Frontal cortex (tissue), 4 donors: Measurements from ENCODE around the gene FOXF1. TPM values are rescaled to one million over a fixed set of nuclear protein-coding genes. Genes with fewer than 3 reads are reported as not detected.

Experiments
- DNase-seq, 2 donors: peaks; one replicate each; pipeline ENCODE4 v3.0.0; 2012; ENCODE audit warnings: low spot score in 2 of 2
- FAIRE-seq: peaks from 2 replicates; lab custom pipeline; 2012; peaks lifted over from hg19 to GRCh38; lab: Jason Lieb, UNC
- total RNA-seq: library from RNA; depleted of rRNA; stranded (reverse); fragments of >200 nt; gene quantifications from one replicate; pipeline ENCODE4 v1.2.3, GENCODE V29; 2014
- donor health status: control.
- donor health status: control.
- donor health status: control.

FOXF1 gene
- total RNA-seq, 1 donor from 2014 or later: 0.41 TPM

GRCh38 chr16:86502856-86503748, 7.2 kb upstream of the FOXF1 start:
- DNase-seq: no peak
- no peak for FAIRE-seq

- no peak for FAIRE-seq
These were observed 6.5 kb upstream of the FOXF1 start for GRCh38 chr16:86503830-86504229.

GRCh38 chr16:86504315-86505184, 5.8 kb upstream of the FOXF1 start:
- DNase-seq: no peak
- FAIRE-seq: no peak

More at GRCh38 chr16:86503830-86504229, 6.5 kb upstream of the FOXF1 start:
- no peak for DNase-seq

DNA sequence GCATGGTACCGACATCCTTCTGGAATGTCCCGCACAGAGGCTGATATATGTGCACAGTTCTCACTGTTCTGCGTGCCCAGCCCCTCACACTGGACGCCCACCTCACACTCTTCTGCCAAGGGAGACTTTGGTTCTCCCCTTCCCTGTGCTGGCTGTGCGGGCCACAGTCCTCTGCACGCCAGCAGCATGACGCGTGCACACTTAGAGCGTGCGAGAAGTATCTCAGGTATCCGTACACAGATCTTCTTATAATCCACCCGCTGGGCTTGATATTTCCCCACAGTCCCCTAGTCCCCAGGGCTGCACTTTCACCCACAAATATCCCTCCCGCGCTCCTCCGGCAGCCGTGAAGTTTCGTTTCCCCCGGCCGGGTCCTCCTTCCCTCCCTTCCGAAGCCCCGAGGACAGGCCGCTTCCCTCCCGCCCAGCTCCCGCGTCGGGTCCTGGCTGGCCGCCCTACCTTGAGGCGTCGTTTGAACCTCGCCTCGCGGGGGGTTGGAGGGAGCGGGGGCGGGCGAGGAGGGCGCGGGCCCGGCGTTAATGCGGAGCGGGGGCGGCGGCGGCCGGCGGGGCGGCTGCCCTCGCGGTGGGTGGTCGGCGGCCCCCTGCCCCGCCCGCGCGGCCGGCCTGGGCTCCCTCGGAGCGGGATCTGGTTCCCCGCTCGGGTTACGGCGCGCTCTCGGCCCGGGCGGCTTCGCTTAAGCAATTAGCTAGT, 5.0 kb upstream of the FOXF1 start:
- no peak for FAIRE-seq
- DNase-seq: peak in 1 of 2 donors; percentile 37

DNA sequence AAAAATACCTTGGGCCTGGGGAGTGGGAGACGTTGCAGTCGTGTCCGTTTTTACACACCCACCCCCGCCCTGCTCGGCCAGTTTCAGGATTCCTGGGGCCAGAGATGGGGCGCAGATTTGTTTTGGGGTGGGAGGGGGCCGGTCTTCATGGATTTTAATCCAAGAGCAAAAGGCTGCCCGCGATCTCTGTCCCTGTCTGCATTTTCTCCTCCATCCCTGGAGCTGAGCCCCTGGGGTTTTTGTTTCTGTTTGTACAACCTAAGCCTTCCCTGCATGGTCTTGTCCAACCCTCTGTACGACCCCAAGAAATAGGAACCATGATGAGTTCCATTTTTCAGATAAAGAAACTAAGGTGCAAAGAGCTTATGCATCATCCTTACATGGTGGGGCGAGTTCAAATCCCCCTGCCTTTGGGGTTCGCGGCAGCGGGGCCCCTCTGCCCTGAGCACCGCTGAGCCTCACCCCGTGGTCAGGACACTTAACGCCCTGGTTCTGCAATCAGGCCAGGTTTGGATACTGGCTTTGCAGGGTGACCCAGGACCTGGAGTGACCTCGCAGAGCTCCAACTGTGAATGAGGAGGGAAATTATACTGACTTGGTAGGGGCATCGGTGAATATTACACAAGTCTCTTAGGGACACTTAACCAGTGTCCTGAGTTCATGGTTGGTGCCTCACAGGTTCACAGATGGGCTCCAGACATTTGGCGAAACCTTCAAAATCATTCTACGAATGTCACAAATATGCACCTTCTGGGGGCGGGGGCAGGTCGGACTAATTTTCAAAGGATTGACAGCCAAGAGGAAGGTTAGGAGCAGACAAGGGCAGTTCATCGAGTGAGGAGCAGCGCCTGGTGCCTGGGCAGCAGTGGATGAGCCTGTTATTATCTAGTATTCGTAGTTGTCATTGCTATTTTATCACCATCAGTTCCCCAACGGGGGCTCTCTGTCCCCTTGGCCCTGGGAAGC, 4.1 kb upstream of the FOXF1 start:
- FAIRE-seq: no peak
- DNase-seq: peak in 1 of 2 donors; percentile 43

GRCh38 chr16:86507173-86508027, 2.9 kb upstream of the FOXF1 start:
- FAIRE-seq (no peak), DNase-seq (no peak)

DNA sequence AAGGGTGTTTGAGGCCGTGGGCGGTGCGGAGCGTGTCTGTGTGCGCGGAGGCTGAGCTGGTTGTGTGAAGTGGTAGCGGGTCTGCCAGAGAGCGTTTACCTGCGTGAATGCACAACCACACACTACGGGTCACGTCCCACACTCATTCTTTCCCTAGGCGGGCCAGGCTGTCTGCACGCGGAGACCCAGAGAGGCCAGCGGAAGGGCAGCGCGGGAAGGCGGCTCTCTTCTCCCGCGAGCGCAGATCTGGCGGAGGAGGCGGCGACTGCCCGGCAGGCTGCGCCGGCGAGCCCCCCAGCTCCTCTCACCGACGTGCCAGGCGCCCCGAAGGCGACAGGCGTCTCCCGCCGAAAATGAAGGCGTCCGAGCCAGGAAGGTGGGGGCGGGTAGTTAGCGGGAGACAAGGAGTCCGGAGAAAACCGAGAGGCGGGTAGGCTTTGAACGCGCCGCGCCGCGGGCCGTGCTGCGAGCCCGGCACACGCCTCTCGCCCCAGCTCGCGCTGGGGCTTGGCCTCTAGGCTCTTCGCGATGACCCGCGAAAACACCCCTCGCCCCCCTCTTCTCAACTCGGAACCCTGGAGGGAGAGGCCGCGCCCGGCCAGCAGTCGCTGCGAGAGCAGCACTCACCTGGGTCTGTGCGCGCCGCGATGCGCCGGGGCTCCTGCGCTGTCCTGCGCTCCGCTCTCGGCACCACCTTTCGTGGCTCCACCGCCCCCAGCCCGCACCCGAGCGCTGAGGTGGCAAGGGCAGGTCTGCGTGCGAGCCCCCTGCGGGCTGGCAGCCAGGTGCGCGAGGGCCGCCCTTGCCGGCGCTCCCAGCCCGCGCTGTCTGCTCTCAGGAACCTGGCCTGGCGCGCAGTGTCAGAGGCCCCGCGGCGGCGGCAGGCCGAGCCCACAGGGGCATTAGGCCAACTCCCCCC, 2.0 kb upstream of the FOXF1 start:
- FAIRE-seq (no peak), DNase-seq (peak in 1 of 2 donors; percentile 35)

DNA sequence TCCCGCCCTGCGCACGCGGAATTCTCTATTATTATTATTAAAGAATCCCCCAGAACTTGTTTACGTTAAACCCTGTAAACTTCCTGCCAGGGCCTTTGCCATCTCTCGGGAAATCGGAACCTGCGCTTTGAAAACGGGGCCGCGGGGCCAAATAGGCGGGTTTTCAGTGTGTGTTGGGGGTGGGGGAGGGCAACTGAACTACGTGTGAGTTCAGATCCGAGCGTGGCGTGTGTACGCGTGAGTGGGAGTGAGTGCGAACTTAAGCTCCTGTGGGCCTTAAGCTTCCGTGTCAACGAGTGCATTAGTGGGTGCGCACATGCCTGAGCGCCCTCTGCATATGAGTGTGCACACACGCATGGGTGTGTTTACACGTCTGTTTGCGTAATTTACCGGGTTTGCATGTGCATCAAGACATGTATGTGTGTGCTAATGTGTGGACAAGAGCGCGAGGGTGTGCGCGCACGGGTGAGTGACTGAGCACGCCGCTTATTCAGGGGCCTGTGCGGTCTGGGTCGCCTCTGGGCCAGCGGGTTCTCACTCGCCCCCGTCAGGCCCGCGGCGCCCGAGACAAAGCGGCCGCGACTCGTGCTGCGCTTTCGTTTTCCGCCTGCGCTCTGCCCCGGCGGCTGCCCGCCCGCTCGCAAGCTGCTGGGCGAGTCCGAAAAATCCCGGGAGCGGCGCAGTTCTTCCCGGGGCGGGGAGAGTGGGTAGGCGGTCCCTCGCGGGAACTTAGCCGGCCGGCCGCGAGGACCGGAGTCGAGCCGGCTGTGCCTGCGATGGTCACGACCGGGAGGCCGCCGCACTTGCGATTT, 1.2 kb upstream of the FOXF1 start:
- FAIRE-seq (no peak), DNase-seq (peak in 1 of 2 donors; percentile 46)

GRCh38 chr16:86509759-86510464, 415 bp upstream of the FOXF1 start:
- no peak for FAIRE-seq
- DNase-seq: peak; percentile 61 to 72

GRCh38 chr16:86511317-86512161, 1.2 kb downstream of the FOXF1 start:
- FAIRE-seq (no peak), DNase-seq (peak in 1 of 2 donors; percentile 39)

DNA sequence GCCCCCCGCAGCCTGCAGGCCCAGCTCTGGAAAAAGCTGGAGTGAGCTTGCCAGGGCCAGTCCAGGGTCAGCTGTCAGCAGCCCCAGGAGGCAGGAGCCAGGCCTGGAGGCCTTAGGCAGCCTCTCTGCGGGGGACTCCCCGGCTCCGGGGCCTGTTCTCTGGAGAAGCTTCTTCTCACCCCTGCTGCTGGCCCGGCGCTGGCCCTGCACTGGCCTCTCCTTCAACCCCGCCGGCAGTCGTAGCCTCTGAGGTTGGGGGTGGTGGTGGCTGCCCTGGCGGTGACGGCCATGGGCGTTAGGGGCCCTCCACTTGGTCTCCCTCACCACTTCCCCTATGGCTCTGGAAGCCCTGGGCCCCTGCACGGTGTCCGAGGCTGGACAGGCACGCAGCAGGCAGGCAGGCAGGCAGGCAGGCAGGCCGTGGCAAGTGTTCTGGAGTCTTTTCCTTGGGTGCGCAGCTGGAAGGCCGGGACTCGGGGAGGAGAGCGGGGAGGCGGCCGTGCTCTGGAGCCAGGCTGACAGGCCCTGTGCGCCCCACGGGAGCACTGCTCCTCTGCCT, 2.1 kb downstream of the FOXF1 start:
- DNase-seq (peak in 1 of 2 donors; percentile 29), FAIRE-seq (no peak)

GRCh38 chr16:86512860-86513470, 2.6 kb downstream of the FOXF1 start:
- no peak for FAIRE-seq
- no peak for DNase-seq

DNA sequence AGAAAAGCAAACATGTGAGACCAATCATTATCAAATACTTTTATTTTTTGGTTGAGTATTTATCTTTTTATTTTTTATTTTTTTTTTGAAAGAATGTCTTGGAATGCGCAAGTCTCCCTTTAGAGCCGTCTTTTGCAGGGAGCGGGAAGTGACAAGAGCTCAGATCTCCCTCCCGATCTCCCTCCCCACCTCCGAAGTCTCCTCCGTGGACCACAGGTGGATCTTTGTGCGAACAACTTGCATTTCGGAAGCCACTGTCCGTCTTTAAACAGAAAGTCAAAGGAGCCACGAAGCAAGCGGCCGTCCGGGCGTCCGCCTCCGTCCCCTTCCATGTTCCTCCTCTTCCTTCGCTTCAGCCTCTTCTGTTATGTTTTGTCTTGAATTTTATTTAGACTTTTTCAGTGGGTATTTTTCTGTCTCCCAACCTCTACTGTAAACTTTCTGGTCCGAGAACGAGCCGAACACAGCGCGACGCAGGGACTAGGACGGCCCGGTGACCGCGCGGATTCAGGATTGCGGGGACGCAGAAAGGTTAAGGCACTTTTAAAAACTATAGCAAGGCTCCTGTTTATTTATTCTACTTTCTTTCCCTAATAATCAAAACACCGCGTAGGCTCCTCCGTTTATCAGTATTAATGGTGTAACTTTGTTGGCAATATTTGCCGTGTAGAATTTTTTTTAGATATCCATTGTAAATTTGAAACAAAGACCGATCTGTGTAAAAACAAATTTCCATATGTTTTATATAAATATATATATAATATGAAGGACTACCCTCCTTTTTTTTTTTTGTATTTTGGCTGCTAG, 3.3 kb downstream of the FOXF1 start:
- DNase-seq: no peak
- FAIRE-seq: no peak
